H1 (cell line): ENCODE measurements around the gene ZNF511. TPM values are rescaled to one million over a fixed set of nuclear protein-coding genes. Genes with fewer than 3 reads are reported as not detected.

ENCODE experiments used
- CTCF ChIA-PET: fragments of 300-600 bp; sonication (Branson Sonifier 250); formaldehyde crosslinking; loops from one replicate; lab custom pipeline; 2021; ENCODE audit not compliant: partially characterized antibody; lab: Charles Lee
- POLR2A ChIA-PET: fragments of 300-600 bp; sonication (Branson Sonifier 250); formaldehyde crosslinking; loops from one replicate; lab custom pipeline; 2021; ENCODE audit warnings: inconsistent platforms; ENCODE audit not compliant: partially characterized antibody; lab: Charles Lee
- DNase-seq, 2 experiments: peaks; one replicate each; pipeline versions ENCODE4 v3.0.0 to v3.0.0-alpha.2; 2010 to 2022; ENCODE audit warnings: low spot score in 2 of 2, low read depth in 1 of 2, mixed read lengths in 1 of 2
- FAIRE-seq: peaks from 2 replicates; lab custom pipeline; 2011; peaks lifted over from hg19 to GRCh38; lab: Jason Lieb, UNC
- H2AFZ ChIP-seq: 2 replicates; pipeline ENCODE4 v1.8.1; 2012; ENCODE audit warnings: low read length, inconsistent platforms
- H2AK5ac ChIP-seq: 2 replicates; pipeline ENCODE4 v1.6.1; 2013; ENCODE audit warnings: low read depth, low read length
- H2BK120ac ChIP-seq: replicated peaks from 2 replicates; pipeline ENCODE3; 2013; ENCODE audit warnings: low read depth, low read length, inconsistent platforms
- H2BK12ac ChIP-seq: 2 replicates; pipeline ENCODE4 v1.6.1; 2013; ENCODE audit warnings: low read depth, low read length
- H2BK15ac ChIP-seq: 2 replicates; pipeline ENCODE4 v1.6.1; 2013; ENCODE audit warnings: low read length
- H2BK20ac ChIP-seq: 2 replicates; pipeline ENCODE4 v1.6.1; 2013; ENCODE audit warnings: low read length
- H2BK5ac ChIP-seq: 2 replicates; pipeline ENCODE4 v1.6.1; 2013; ENCODE audit warnings: low read depth, low read length
- H3K14ac ChIP-seq: 2 replicates; pipeline ENCODE4 v1.6.1; 2013; ENCODE audit warnings: inconsistent platforms; ENCODE audit not compliant: insufficient read length
- H3K18ac ChIP-seq: 2 replicates; pipeline ENCODE4 v1.6.1; 2013; ENCODE audit warnings: low read length; ENCODE audit errors: extremely low read depth
- H3K23ac ChIP-seq: 2 replicates; pipeline ENCODE4 v1.6.1; 2013; ENCODE audit warnings: inconsistent platforms; ENCODE audit not compliant: insufficient read length
- H3K23me2 ChIP-seq: 2 replicates; pipeline ENCODE4 v1.6.1; 2013; ENCODE audit warnings: low read depth, low read length
- H3K27ac ChIP-seq: 2 replicates; pipeline ENCODE4 v1.6.1; 2011; ENCODE audit warnings: low read depth, low read length, inconsistent platforms
- H3K27me3 ChIP-seq, 4 experiments: replicated peaks in 1 of 4; 1 replicate in 1 of 4; 2 replicates in 3 of 4; pipeline versions ENCODE4 v1.6.1 to v1.8.1; 2011 to 2013; ENCODE audit warnings: low read length in 3 of 4, mild to moderate bottlenecking in 3 of 4, inconsistent platforms in 2 of 4, mixed read lengths in 2 of 4, moderate library complexity in 1 of 4; ENCODE audit not compliant: control insufficient read depth in 3 of 4, insufficient read depth in 3 of 4; ENCODE audit errors: extremely low read depth in 1 of 4
- H3K36me3 ChIP-seq, 4 experiments: 2 replicates each; pipeline versions ENCODE4 v1.6.1 to v1.8.1; 2011 to 2013; ENCODE audit warnings: mild to moderate bottlenecking in 4 of 4, low read length in 3 of 4, moderate library complexity in 2 of 4, control low read depth in 1 of 4, inconsistent platforms in 1 of 4; ENCODE audit not compliant: insufficient read depth in 4 of 4, control insufficient read depth in 2 of 4
- H3K4ac ChIP-seq: replicated peaks from 2 replicates; pipeline ENCODE3; 2013; ENCODE audit warnings: low read length, low read depth, mixed read lengths, inconsistent platforms; ENCODE audit not compliant: insufficient read length
- H3K4me1 ChIP-seq, 4 experiments: replicated peaks in 1 of 4; 1 replicate in 1 of 4; 2 replicates in 3 of 4; pipeline versions ENCODE4 v1.6.1 to v1.8.1; 2011 to 2013; ENCODE audit warnings: low read length in 3 of 4, inconsistent platforms in 2 of 4, mixed read lengths in 1 of 4; ENCODE audit not compliant: insufficient read depth in 4 of 4, control insufficient read depth in 3 of 4
- H3K4me2 ChIP-seq, 2 experiments: 2 replicates each; pipeline versions ENCODE4 v1.6.1 to v1.8.1; 2011 to 2013; ENCODE audit warnings: low read depth in 2 of 2, low read length in 2 of 2, control low read depth in 1 of 2, inconsistent platforms in 1 of 2, mild to moderate bottlenecking in 1 of 2; ENCODE audit not compliant: insufficient read depth in 1 of 2
- H3K4me3 ChIP-seq, 4 experiments: fragments of 200-600, 300-600 bp in 1 of 4; sonication (generic), shearing (Covaris generic), sonication (Bioruptor Twin) in 1 of 4; 2 replicates each; pipeline versions ENCODE4 v1.5.1 to v1.8.1; 2011 to 2016; ENCODE audit warnings: low read length in 4 of 4, low read depth in 3 of 4, control low read depth in 2 of 4, inconsistent platforms in 2 of 4, mild to moderate bottlenecking in 2 of 4, mixed read lengths in 1 of 4, moderate library complexity in 1 of 4; ENCODE audit not compliant: insufficient read depth in 2 of 4; ENCODE audit errors: extremely low read depth in 1 of 4
- H3K56ac ChIP-seq: replicated peaks from 2 replicates; pipeline ENCODE3; 2013; ENCODE audit warnings: low read depth, mild to moderate bottlenecking, mixed read lengths, low read length, inconsistent platforms; ENCODE audit not compliant: insufficient read length
- H3K79me1 ChIP-seq: 2 replicates; pipeline ENCODE4 v1.6.1; 2013; ENCODE audit warnings: low read depth, low read length, control low read depth
- H3K79me2 ChIP-seq, 2 experiments: 2 replicates each; pipeline versions ENCODE4 v1.6.1 to v1.8.1; 2012 to 2013; ENCODE audit warnings: low read length in 2 of 2, mild to moderate bottlenecking in 2 of 2, inconsistent platforms in 1 of 2; ENCODE audit not compliant: insufficient read depth in 2 of 2, control insufficient read depth in 1 of 2
- H3K9ac ChIP-seq, 4 experiments: replicated peaks in 1 of 4; 1 replicate in 1 of 4; 2 replicates in 3 of 4; pipeline versions ENCODE4 v1.6.1 to v1.8.1; 2011 to 2013; ENCODE audit warnings: low read depth in 3 of 4, low read length in 3 of 4, control low read depth in 2 of 4, mild to moderate bottlenecking in 2 of 4, moderate library complexity in 2 of 4, inconsistent platforms in 1 of 4; ENCODE audit errors: extremely low read depth in 1 of 4
- H3K9me3 ChIP-seq, 2 experiments: 2 replicates each; pipeline versions ENCODE4 v1.6.1 to v1.8.1; 2012 to 2013; ENCODE audit warnings: mild to moderate bottlenecking in 2 of 2, moderate library complexity in 2 of 2, control low read depth in 1 of 2, inconsistent platforms in 1 of 2, low read depth in 1 of 2, low read length in 1 of 2, mixed read lengths in 1 of 2; ENCODE audit not compliant: insufficient read depth in 2 of 2
- H4K20me1 ChIP-seq, 2 experiments: replicated peaks in 1 of 2; 2 replicates each; pipeline versions ENCODE3 to v1.8.1; 2011 to 2013; ENCODE audit warnings: inconsistent platforms in 2 of 2, low read length in 2 of 2, mild to moderate bottlenecking in 1 of 2; ENCODE audit not compliant: insufficient read depth in 2 of 2, control insufficient read depth in 1 of 2
- H4K5ac ChIP-seq: 2 replicates; pipeline ENCODE4 v1.6.1; 2013; ENCODE audit warnings: low read length, low read depth, mixed read lengths, inconsistent platforms; ENCODE audit not compliant: insufficient read length
- H4K8ac ChIP-seq: 2 replicates; pipeline ENCODE4 v1.8.0; 2013; ENCODE audit warnings: mild to moderate bottlenecking, moderate library complexity, low read length, inconsistent platforms; ENCODE audit not compliant: insufficient read depth; ENCODE audit errors: extremely low read depth
- H4K91ac ChIP-seq: replicated peaks from 2 replicates; pipeline ENCODE3; 2013; ENCODE audit warnings: low read length, mixed read lengths, inconsistent platforms; ENCODE audit not compliant: insufficient read length
- CEBPB ChIP-seq: IDR thresholded peaks from 2 replicates; pipeline ENCODE4 v1.6.1; 2012; ENCODE audit warnings: low read depth, low read length
- EP300 ChIP-seq, 2 experiments: IDR thresholded peaks; 1 replicate in 1 of 2; 2 replicates in 1 of 2; pipeline ENCODE4 v1.6.1; 2011 to 2012; ENCODE audit warnings: low read depth in 2 of 2, low read length in 2 of 2, mild to moderate bottlenecking in 2 of 2, borderline replicate concordance in 1 of 2, inconsistent platforms in 1 of 2, moderate library complexity in 1 of 2
- EZH2 ChIP-seq: fragments of 200-600 bp; sonication (generic); IDR thresholded peaks from 2 replicates; pipeline ENCODE4 v1.7.1; 2012; ENCODE audit warnings: low read depth, mild to moderate bottlenecking, moderate library complexity, low read length, inconsistent platforms; ENCODE audit not compliant: severe bottlenecking
- SP2 ChIP-seq: IDR thresholded peaks from 2 replicates; pipeline ENCODE4 v1.6.1; 2012; ENCODE audit warnings: mild to moderate bottlenecking, low read length, inconsistent platforms
- SRF ChIP-seq: IDR thresholded peaks from 2 replicates; pipeline ENCODE4 v1.6.1; 2011; ENCODE audit warnings: mild to moderate bottlenecking, low read depth, low read length, moderate library complexity
- WGBS, 2 experiments: shearing (Covaris generic) in 1 of 2; methylation state at CpG; one replicate each; pipeline versions ENCODE4 v1.1.6 to v1.1.7; 2013 to 2015; ENCODE audit warnings: low lambda C conversion rate in 2 of 2, mixed read lengths in 2 of 2, inconsistent platforms in 1 of 2, low coverage in 1 of 2, missing lambda C conversion rate in 1 of 2; ENCODE audit not compliant: insufficient replicate concordance in 2 of 2, insufficient coverage in 1 of 2, insufficient read length in 1 of 2; ENCODE audit errors: extremely low coverage in 1 of 2, missing lambda C conversion rate in 1 of 2; 5-methylcytosine and 5-hydroxymethylcytosine counted together
- polyA plus RNA-seq, 7 experiments: library from polyadenylated mRNA; depleted of rRNA in 3 of 7; stranded (reverse) in 5 of 7; unstranded in 2 of 7; fragments of >200 nt in 5 of 7; fragments of 200-250 nt in 2 of 7; gene quantifications; 1 replicate in 5 of 7; 2 replicates in 1 of 7; 4 replicates in 1 of 7; pipeline versions ENCODE4 v1.2.1 to v1.2.3, GENCODE V29; 2011 to 2013; ENCODE audit warnings: missing spikeins in 2 of 7, mixed read lengths in 2 of 7
- total RNA-seq: library from RNA; stranded (reverse); fragmentation: NEBNext Ultra II Directional; extraction: Animal tissue kit (Norgen Biotek cat#: 25700); gene quantifications from 2 replicates; pipeline ENCODE4 v1.2.1, GENCODE V29; 2021

The ZNF511 gene
- total and polyA plus RNA-seq, 2 of the 8 experiments (the other 6 are each of a cell fraction or from before 2014, with no cell fraction given), result 55.4 to 71.7 TPM

DNA sequence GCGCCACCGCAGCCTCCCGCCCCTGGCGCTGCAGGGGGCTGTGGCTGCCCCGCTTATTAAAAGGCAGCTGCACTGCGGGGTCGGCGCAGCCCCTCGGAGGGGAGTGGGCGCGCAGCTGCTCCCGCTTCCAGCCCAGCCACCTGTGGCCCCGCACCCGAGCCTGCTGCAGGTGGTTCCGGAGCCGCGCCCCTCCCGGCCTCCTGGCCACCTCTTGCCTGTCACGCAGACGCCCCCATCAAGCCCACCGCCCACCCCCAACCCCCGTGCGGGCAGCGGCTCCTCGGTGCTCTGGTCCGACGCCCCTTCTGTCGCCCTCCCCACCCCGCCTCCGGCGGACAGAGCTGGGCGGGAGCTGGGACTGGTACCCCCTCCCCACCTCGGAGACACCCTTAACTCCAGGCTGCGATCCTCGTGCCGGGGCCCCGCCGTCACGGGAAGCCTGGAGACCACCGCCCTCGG lies 27.4 kb downstream of the ZNF511 start:
- H3K4me3 ChIP-seq, result peak overlapping the region in 1 of 4 experiments; percentile 58; a peak in 2 of 8 replicates
- H3K23me2 ChIP-seq, result peaks cover 32% of the 10 kb centered on the region; the same call in 1 of the 2 replicates
- no peak overlapping the region for H3K56ac ChIP-seq
- H3K27me3 ChIP-seq, result peaks cover 27 to 58% (median 54%) of the 10 kb centered on the region in 4 experiments
- no peak overlapping the region for H3K27ac ChIP-seq
- no peak overlapping the region for H2AK5ac ChIP-seq
- no peak overlapping the region for H3K9ac ChIP-seq
- no peak overlapping the region for H4K5ac ChIP-seq
- no peak overlapping the region for H4K91ac ChIP-seq
- no peak overlapping the region for H2AFZ ChIP-seq
- H3K23ac ChIP-seq, result no peak overlapping the region
- FAIRE-seq (no peak), DNase-seq (no peak)
- CTCF ChIA-PET, result interaction anchor here (1.0 to 1.5 kb wide), 3 partner anchors 8 to 11 kb away, joined by 3 to 5 read pairs (median 4); partner anchors contain the start of gene PRAP1
- WGBS, 2 experiments, result 37% methylated on average over 2 of the region's 41 CpGs; no CpG with 5 or more reads in 1 of the 2 experiments
- no peak overlapping the region for H3K4ac ChIP-seq
- H3K9me3 ChIP-seq, result peaks cover 0 to 12% of the 10 kb centered on the region in 2 experiments; a peak in 1 of 4 replicates
- peak overlapping the region; percentile 35 to 64; a peak in 3 of 4 replicates for H3K4me2 ChIP-seq
- H3K18ac ChIP-seq, result no peak overlapping the region
- H3K14ac ChIP-seq, result no peak overlapping the region
- H2BK15ac ChIP-seq, result no peak overlapping the region
- peaks cover 0 to 20% of the 10 kb centered on the region in 2 experiments for H4K20me1 ChIP-seq
- H3K79me1 ChIP-seq, result no peaks in the 10 kb centered on the region
- POLR2A ChIA-PET, result interaction anchor here (0.7 to 2.5 kb wide), 5 partner anchors 9 to 22 kb away, joined by 3 to 8 read pairs (median 8); partner anchors contain the start of genes FUOM and PRAP1
- H3K36me3 ChIP-seq, result no peaks in the 10 kb centered on the region; a peak in 1 of 8 replicates
- no peak overlapping the region for H2BK5ac ChIP-seq
- no peaks in the 10 kb centered on the region for H3K79me2 ChIP-seq
- no peak for TF ChIP-seq SP2
- TF ChIP-seq SRF, result no peak
- no peak for TF ChIP-seq EZH2
- no peak for TF ChIP-seq EP300 (IDR thresholded peaks at IDR 0.05; ENCODE audit: borderline replicate concordance in 1 of 2, low read depth in 2 of 2, low read length in 2 of 2)
- no peak for TF ChIP-seq CEBPB
- H2BK120ac ChIP-seq, result no peak overlapping the region
- H2BK12ac ChIP-seq, result no peak overlapping the region
- no peak overlapping the region for H2BK20ac ChIP-seq
- H4K8ac ChIP-seq, result no peak overlapping the region
- H3K4me1 ChIP-seq, result peaks cover 0 to 18% (median 4%) of the 10 kb centered on the region in 4 experiments; a peak in 5 of 7 replicates
